ENCODE results near the gene PDE3A. TPM values are rescaled to one million over a fixed set of nuclear protein-coding genes. Genes with fewer than 3 reads are reported as not detected.

The PDE3A gene
- total RNA-seq, 1 donor = 16.2 TPM

DNA sequence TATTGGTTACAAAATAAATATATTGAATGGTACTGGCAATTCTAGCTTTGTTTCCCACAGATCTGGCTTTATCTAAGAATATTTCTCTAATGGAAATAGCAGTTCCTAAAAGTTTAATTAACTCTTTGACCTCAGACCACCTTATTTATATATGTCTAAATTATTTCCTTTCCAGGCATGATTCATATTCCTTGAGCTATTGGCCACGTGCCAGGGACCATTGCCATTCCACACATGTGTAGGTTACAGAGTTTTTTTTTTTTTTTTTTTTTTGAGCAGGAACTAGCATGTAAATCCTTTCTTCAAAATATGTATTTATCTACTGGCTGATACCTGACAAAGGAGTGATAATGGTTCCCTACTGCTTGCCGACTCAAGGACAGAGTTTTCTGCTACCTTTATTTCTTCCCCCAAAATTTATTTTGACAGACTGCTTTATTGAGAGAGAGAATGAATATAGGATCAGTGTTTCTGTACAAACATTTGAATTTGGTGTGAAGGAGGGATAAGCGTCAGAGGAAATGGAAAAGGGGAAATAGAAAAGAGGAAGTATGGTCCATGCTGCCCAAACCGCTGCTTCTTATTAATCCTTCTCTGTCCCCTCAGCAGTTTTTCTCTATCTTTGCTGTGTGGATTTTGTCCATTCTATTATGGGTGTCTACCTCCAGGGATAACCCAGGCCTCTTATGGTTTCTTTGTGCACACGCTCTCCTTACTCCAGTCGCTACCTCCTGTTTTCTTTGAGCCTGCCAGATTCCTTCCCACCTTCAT lies 36.4 kb downstream of the PDE3A start:
- H3K4me3 ChIP-seq (ENCODE audit: low read depth, low read length) = no peak overlapping the region

DNA sequence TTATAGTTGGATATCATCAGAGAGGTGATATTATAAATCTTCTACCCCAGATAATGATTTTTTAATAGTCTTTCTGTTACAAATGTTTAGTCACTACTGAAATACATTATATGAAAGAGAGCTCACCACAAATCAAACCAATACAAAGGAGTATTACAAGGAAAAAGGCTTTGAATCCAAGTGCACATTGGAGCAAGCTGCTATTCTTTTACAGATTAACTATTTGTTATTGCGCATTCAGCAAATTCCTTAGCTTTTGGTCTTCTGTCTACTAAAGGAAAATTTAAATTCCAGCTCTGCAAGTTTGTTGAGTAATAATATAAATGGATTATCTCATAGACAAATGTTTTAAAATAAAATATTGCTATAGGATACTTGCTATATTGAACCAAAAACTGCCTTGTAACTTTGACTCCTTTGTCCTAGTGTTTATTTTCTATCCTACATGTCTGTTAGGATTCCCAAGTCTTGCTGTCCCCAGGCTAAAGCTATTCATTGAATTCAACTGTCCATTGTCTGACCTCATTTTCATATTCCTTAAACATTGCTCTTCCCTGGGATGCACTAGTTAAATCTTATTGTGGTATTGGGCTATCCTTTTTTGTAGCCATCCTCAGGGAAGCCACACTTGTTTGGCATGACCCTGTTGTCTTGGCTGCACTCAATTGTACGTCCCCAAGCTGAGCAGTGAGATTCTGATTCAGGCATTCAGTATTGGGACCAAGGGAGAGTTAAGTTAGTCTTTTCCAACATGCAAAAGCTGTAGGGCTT lies 41.5 kb downstream of the PDE3A start:
- DNase-seq (ENCODE audit: low read depth) = peak; percentile 7
- TF ChIP-seq, protein P1, sequence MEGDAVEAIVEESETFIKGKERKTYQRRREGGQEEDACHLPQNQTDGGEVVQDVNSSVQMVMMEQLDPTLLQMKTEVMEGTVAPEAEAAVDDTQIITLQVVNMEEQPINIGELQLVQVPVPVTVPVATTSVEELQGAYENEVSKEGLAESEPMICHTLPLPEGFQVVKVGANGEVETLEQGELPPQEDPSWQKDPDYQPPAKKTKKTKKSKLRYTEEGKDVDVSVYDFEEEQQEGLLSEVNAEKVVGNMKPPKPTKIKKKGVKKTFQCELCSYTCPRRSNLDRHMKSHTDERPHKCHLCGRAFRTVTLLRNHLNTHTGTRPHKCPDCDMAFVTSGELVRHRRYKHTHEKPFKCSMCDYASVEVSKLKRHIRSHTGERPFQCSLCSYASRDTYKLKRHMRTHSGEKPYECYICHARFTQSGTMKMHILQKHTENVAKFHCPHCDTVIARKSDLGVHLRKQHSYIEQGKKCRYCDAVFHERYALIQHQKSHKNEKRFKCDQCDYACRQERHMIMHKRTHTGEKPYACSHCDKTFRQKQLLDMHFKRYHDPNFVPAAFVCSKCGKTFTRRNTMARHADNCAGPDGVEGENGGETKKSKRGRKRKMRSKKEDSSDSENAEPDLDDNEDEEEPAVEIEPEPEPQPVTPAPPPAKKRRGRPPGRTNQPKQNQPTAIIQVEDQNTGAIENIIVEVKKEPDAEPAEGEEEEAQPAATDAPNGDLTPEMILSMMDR (IDR thresholded peaks at IDR 0.05; ENCODE audit: insufficient read depth, low read length) = no peak
- H3K4me3 ChIP-seq (ENCODE audit: low read depth, low read length) = no peak overlapping the region

More for the DNA sequence above, 36.4 kb downstream of the PDE3A start:
- peak; percentile 32 for DNase-seq (ENCODE audit: low read depth)
- TF ChIP-seq, protein P1 (IDR thresholded peaks at IDR 0.05; ENCODE audit: insufficient read depth, low read length) = no peak

DNA sequence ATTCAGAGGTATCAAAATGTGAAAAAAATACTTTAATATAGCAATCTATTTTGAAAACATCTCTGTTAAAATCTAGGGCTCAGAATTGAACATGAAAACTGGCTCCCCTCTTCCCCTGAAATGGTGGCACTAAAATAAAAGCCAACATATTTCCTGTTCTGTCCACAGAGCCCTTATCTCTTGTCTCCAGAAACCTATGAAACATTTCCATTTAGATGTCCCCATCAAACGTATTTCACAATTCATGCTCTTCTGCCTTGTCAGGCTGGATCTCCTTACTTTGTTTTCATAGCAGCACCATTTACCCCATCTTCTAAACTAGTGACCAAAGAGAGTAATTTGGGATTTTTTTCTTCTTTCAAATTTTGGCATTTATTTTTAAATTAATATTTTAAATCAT lies 42.4 kb downstream of the PDE3A start:
- TF ChIP-seq, protein P1 (IDR thresholded peaks at IDR 0.05; ENCODE audit: insufficient read depth, low read length) = no peak
- no peak overlapping the region for H3K4me3 ChIP-seq (ENCODE audit: low read depth, low read length)
- DNase-seq (ENCODE audit: low read depth) = no peak

DNA sequence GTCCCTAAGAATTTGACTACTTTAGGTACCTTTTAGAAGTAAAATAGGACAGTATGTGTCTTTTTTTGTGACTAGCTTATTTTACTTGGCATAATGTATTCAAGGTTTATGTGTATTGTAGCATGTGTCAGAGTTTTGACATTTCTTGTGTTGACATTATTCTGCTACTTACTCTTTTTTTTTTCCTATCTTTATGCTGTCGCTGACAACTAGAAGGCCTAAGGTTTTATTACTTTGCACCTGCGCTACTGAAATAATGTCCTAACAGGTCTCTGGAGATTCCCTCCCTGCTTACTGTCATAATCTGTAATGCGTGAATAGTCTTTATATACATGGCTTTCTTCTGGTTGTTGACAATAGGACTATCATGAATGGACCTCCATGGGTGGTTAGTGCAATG lies 43.0 kb downstream of the PDE3A start:
- DNase-seq (ENCODE audit: low read depth) = no peak
- TF ChIP-seq, protein P1 (IDR thresholded peaks at IDR 0.05; ENCODE audit: insufficient read depth, low read length) = no peak
- no peak overlapping the region for H3K4me3 ChIP-seq (ENCODE audit: low read depth, low read length)

DNA sequence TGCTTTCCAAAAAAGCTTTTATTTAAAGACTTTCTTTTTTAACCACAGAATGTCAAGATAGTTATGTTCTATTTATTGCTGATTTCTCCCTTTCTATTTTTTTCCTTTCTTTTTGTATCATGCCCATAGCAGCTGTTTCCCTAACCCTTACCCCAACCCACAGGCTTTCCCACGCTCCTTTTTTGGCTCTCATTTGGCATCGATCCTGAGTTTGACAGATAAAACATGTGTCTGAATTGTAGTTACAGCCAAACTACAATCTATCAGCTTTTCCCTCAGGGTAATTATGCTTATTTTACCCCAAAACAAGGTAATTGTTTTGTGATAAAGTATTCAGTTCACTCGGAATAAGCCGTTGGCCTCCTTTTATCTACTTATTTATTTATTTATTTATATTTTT lies 46.7 kb downstream of the PDE3A start:
- peak; percentile 41 for DNase-seq (ENCODE audit: low read depth)
- TF ChIP-seq, protein P1 (IDR thresholded peaks at IDR 0.05; ENCODE audit: insufficient read depth, low read length) = no peak
- no peak overlapping the region for H3K4me3 ChIP-seq (ENCODE audit: low read depth, low read length)

DNA sequence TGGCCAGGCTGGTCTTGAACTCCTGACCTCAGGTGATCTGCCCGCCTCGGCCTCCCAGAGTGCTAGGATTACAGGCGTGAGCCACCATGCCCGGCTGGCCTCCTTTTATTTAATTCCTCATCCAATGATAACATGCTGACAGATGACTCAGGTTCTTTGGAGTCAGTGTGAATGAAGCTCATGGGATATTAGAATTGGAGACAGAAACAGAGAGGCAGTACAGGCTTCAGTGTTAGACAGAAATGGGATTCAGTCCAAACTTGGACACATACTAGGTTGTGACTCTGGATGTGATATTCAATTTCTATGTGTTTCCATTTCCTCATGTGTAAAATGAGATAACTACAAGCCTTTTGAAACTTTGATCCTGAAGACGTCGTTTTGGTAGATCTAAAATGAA lies 47.3 kb downstream of the PDE3A start:
- TF ChIP-seq, protein P1 (IDR thresholded peaks at IDR 0.05; ENCODE audit: insufficient read depth, low read length) = no peak
- DNase-seq (ENCODE audit: low read depth) = peak; percentile 10
- no peak overlapping the region for H3K4me3 ChIP-seq (ENCODE audit: low read depth, low read length)

All from fibroblast of the aortic adventitia (primary cell).